MM.1S (cell line): ENCODE measurements around the gene ADSS2.

ENCODE experiments used
- DNase-seq: peaks from one replicate; pipeline ENCODE4 v3.0.0-alpha.2; 2015
- H2AFZ ChIP-seq: fragments of 300-600 bp; sonication (generic); 2 replicates; pipeline ENCODE4 v1.6.0; 2016; ENCODE audit warnings: antibody characterized with exemption, low read length
- H3F3A ChIP-seq: fragments of 300-600 bp; sonication (generic); 2 replicates; pipeline ENCODE4 v1.6.1; 2016; ENCODE audit warnings: mild to moderate bottlenecking, antibody characterized with exemption, low read length, moderate library complexity, mixed read lengths; ENCODE audit not compliant: insufficient read depth
- H3K27ac ChIP-seq: fragments of 300-600 bp; sonication (generic); 2 replicates; pipeline ENCODE4 v1.5.1; 2016; ENCODE audit warnings: mild to moderate bottlenecking, low read length
- H3K27me3 ChIP-seq: fragments of 300-600 bp; sonication (generic); replicated peaks from 2 replicates; pipeline ENCODE4 v1.6.0; 2016; ENCODE audit warnings: low read length; ENCODE audit not compliant: insufficient read depth
- H3K36me3 ChIP-seq: fragments of 300-600 bp; sonication (generic); replicated peaks from 2 replicates; pipeline ENCODE4 v1.6.1; 2016; ENCODE audit warnings: mild to moderate bottlenecking, low read length, mixed read lengths; ENCODE audit not compliant: insufficient read depth
- H3K4me1 ChIP-seq: fragments of 300-600 bp; sonication (generic); 2 replicates; pipeline ENCODE4 v1.6.1; 2016; ENCODE audit warnings: low read length, mixed read lengths
- H3K4me2 ChIP-seq: fragments of 300-600 bp; sonication (generic); 2 replicates; pipeline ENCODE4 v1.6.0; 2016; ENCODE audit warnings: low read depth, low read length
- H3K4me3 ChIP-seq: fragments of 300-600 bp; sonication (generic); 2 replicates; pipeline ENCODE4 v1.5.1; 2016; ENCODE audit warnings: low read length, mixed read lengths
- H3K79me2 ChIP-seq: fragments of 300-600 bp; sonication (generic); 2 replicates; pipeline ENCODE4 v1.6.1; 2016; ENCODE audit warnings: mixed run types, low read length, mixed read lengths
- H3K9ac ChIP-seq: fragments of 300-600 bp; sonication (generic); 2 replicates; pipeline ENCODE4 v1.6.1; 2016; ENCODE audit warnings: low read length, mixed read lengths
- H3K9me2 ChIP-seq: fragments of 300-600 bp; sonication (generic); replicated peaks from 2 replicates; pipeline ENCODE4 v1.6.1; 2016; ENCODE audit warnings: mild to moderate bottlenecking, low read length, mixed read lengths; ENCODE audit not compliant: insufficient read depth
- H3K9me3 ChIP-seq: fragments of 300-600 bp; sonication (generic); replicated peaks from 2 replicates; pipeline ENCODE4 v1.6.1; 2016; ENCODE audit warnings: mild to moderate bottlenecking, low read length, mixed read lengths; ENCODE audit not compliant: insufficient read depth
- H4K20me1 ChIP-seq: fragments of 300-600 bp; sonication (generic); 2 replicates; pipeline ENCODE4 v1.6.1; 2016; ENCODE audit warnings: mild to moderate bottlenecking, low read length, moderate library complexity, mixed read lengths; ENCODE audit not compliant: insufficient read depth
- EZH2 ChIP-seq: fragments of 300-600 bp; sonication (generic); optimal IDR thresholded peaks from 2 replicates; pipeline ENCODE3; 2017; ENCODE audit warnings: low read depth, mild to moderate bottlenecking, antibody characterized with exemption, low read length, mixed read lengths
- EZH2phosphoT487 ChIP-seq: fragments of 300-600 bp; sonication (generic); IDR thresholded peaks from 2 replicates; pipeline ENCODE4 v1.6.1; 2018; ENCODE audit warnings: antibody characterized with exemption, low read length
- TF ChIP-seq, protein P1 (sequence below): fragments of 300-600 bp; sonication (generic); IDR thresholded peaks from 2 replicates; pipeline ENCODE4 v1.5.1; 2016; ENCODE audit warnings: antibody characterized with exemption, low read length, mixed read lengths

ADSS2 gene

DNA sequence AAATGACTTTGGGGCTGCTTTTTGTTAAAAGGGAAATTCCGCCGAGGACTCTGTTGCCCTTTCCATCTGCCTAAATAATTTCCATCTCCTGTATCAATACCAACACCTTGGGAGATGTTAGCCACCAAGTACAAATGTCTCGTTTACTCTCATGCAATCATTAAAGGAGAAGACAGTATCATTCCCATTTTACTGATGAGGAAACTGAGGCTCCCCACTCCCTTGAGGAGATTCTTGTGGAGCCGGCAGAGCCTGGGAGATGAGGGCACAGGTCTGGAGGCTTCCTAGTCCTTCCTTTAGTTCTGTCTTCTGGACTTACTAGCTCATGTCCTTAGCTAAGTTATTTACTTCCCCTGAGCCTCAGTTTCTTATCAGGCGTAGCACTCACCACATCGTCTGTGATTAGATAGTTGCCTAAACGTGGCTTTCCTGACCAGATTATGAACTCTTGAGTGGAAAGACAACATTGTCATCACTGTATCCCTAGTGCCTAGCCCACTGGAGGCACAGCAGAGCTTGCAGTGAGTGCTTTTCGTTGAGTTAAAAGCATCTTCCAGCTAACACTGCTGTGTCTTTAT, 81.6 kb downstream of the ADSS2 start:
- no peaks in the 10 kb centered on the region for H3F3A ChIP-seq
- no peaks in the 10 kb centered on the region for H3K36me3 ChIP-seq
- no peak for TF ChIP-seq EZH2phosphoT487
- TF ChIP-seq, protein P1, sequence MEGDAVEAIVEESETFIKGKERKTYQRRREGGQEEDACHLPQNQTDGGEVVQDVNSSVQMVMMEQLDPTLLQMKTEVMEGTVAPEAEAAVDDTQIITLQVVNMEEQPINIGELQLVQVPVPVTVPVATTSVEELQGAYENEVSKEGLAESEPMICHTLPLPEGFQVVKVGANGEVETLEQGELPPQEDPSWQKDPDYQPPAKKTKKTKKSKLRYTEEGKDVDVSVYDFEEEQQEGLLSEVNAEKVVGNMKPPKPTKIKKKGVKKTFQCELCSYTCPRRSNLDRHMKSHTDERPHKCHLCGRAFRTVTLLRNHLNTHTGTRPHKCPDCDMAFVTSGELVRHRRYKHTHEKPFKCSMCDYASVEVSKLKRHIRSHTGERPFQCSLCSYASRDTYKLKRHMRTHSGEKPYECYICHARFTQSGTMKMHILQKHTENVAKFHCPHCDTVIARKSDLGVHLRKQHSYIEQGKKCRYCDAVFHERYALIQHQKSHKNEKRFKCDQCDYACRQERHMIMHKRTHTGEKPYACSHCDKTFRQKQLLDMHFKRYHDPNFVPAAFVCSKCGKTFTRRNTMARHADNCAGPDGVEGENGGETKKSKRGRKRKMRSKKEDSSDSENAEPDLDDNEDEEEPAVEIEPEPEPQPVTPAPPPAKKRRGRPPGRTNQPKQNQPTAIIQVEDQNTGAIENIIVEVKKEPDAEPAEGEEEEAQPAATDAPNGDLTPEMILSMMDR, result no peak
- no peak for TF ChIP-seq EZH2
- no peak for DNase-seq
- no peaks in the 10 kb centered on the region for H3K79me2 ChIP-seq
- H3K9me2 ChIP-seq, result no peaks in the 10 kb centered on the region
- H3K4me1 ChIP-seq, result no peaks in the 10 kb centered on the region
- H3K27me3 ChIP-seq, result no peaks in the 10 kb centered on the region
- no peak overlapping the region for H3K27ac ChIP-seq
- no peak overlapping the region for H2AFZ ChIP-seq
- no peak overlapping the region for H3K4me2 ChIP-seq
- H3K9me3 ChIP-seq, result no peaks in the 10 kb centered on the region
- H3K9ac ChIP-seq, result no peak overlapping the region
- no peak overlapping the region for H3K4me3 ChIP-seq
- H4K20me1 ChIP-seq, result no peaks in the 10 kb centered on the region

DNA sequence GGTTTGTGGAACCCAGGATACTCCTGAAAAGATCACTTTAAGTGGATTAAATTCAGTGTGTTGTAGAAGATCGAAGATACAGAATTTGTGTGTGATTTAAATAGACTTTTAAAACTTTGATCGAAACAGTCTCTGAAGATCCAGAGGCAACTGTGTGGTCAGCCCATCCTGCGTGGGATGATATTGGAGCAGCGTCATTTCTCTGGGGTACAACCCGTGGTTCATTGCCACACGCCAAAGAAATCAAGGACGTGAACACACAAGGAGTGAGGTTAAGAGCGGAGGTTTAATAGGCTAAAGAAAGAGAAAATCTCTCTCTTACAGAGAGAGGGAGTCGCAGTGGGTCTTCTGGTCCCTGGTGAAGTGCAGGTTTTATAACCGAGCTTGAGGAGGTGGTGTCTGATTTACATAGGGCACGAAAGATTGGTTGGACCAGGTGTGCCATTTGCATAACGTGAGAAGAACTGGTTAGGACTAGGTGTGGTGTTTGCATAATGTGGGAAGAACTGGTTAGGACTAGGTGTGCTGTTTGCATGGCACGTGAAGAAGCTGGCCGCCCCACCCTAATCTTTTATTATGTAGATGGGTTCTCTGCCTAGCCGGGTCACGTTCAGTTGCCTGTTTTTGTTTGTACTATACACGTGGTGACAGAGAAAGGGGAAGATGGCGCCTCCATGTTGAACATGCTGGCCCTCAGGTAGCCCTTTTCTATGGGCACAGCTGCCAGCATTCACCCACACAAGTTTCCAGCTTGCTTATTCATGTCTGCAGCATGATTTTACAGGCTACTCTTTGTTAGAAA, 82.3 kb downstream of the ADSS2 start:
- Histone ChIP-seq H3K36me3 (no peaks in the 10 kb centered on the region), H3K4me2 (no peak overlapping the region), H3K9ac (no peak overlapping the region), H3K9me2 (no peaks in the 10 kb centered on the region), H2AFZ (no peak overlapping the region), H3K9me3 (no peaks in the 10 kb centered on the region), H3K4me3 (no peak overlapping the region), H3K79me2 (no peaks in the 10 kb centered on the region), H3K4me1 (no peaks in the 10 kb centered on the region), H4K20me1 (no peaks in the 10 kb centered on the region), H3F3A (no peaks in the 10 kb centered on the region), H3K27me3 (no peaks in the 10 kb centered on the region), H3K27ac (no peak overlapping the region)
- DNase-seq, result no peak
- TF ChIP-seq, protein P1, result no peak
- no peak for TF ChIP-seq EZH2
- TF ChIP-seq EZH2phosphoT487, result no peak

DNA sequence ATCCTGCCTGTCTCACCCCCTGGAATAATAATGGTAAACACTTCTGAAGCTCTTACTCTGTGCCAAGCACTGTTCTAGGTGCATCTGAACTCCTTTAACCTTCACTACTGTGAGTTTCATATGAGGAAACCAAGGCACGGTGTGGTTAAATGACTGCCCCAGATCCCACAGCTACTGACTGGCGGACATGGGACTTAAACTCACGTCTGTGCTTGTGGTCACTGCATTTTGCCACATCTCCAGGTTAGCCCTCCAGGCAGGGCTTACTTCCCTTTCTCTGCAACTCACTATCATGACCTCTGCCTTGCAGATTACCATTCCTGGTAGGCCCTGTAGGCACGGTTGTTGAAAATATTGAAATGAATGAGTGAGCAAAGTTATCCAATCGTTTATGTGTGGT, 83.4 kb downstream of the ADSS2 start:
- H3F3A ChIP-seq, result no peaks in the 10 kb centered on the region
- no peak for DNase-seq
- no peak overlapping the region for H3K27ac ChIP-seq
- no peaks in the 10 kb centered on the region for H3K79me2 ChIP-seq
- no peaks in the 10 kb centered on the region for H4K20me1 ChIP-seq
- H3K4me1 ChIP-seq, result no peaks in the 10 kb centered on the region
- no peaks in the 10 kb centered on the region for H3K9me3 ChIP-seq
- no peaks in the 10 kb centered on the region for H3K36me3 ChIP-seq
- H3K27me3 ChIP-seq, result no peaks in the 10 kb centered on the region
- TF ChIP-seq EZH2phosphoT487, result no peak
- H3K9ac ChIP-seq, result no peak overlapping the region
- H3K9me2 ChIP-seq, result no peaks in the 10 kb centered on the region
- H3K4me2 ChIP-seq, result no peak overlapping the region
- H2AFZ ChIP-seq, result no peak overlapping the region
- H3K4me3 ChIP-seq, result no peak overlapping the region
